Activated T-helper 2 cell treated with anti-CD3 and anti-CD28 coated beads, Interferon-gamma antibody, Interleukin-2, Interleukin-4, amounts not matched to agents 10 μg/mL and 5 μg/mL and 100 μg/mL, durations not matched to agents 14 hours and 24 hours and 36 hours (primary cell): ENCODE data around the gene ZNF844. TPM values are rescaled to one million over a fixed set of nuclear protein-coding genes. Genes with fewer than 3 reads are reported as not detected.

Experiments
- DNase-seq: peaks from one replicate; pipeline ENCODE4 v3.0.0; 2021; ENCODE audit warnings: low spot score
- H3K27ac Mint-ChIP-seq: one replicate; pipeline ENCODE4 v1.8.0; 2021; ENCODE audit warnings: mixed read lengths
- H3K27me3 Mint-ChIP-seq: one replicate; pipeline ENCODE4 v1.8.0; 2021; ENCODE audit warnings: low read depth, mixed read lengths
- H3K36me3 Mint-ChIP-seq: one replicate; pipeline ENCODE4 v1.8.0; 2021; ENCODE audit warnings: low read depth, mixed read lengths
- H3K4me1 Mint-ChIP-seq: one replicate; pipeline ENCODE4 v1.8.0; 2021; ENCODE audit warnings: low read depth, mixed read lengths
- H3K4me3 Mint-ChIP-seq: one replicate; pipeline ENCODE4 v1.8.0; 2021; ENCODE audit warnings: low read depth, mild to moderate bottlenecking, moderate library complexity, mixed read lengths
- H3K9me3 Mint-ChIP-seq: one replicate; pipeline ENCODE4 v1.8.0; 2021; ENCODE audit warnings: mixed read lengths
- intact Hi-C: fragments of 100-400 bp; cut with micrococcal nuclease; formaldehyde crosslinking; loops from one replicate; pipeline ENCODE4 v1.15.1; 2023
- total RNA-seq: library from RNA; stranded (reverse); gene quantifications from 2 replicates; pipeline ENCODE4 v1.2.3, GENCODE V29; 2022

Gene ZNF844
- total RNA-seq: 1.7 and 2.0 TPM in 2 replicates

DNA sequence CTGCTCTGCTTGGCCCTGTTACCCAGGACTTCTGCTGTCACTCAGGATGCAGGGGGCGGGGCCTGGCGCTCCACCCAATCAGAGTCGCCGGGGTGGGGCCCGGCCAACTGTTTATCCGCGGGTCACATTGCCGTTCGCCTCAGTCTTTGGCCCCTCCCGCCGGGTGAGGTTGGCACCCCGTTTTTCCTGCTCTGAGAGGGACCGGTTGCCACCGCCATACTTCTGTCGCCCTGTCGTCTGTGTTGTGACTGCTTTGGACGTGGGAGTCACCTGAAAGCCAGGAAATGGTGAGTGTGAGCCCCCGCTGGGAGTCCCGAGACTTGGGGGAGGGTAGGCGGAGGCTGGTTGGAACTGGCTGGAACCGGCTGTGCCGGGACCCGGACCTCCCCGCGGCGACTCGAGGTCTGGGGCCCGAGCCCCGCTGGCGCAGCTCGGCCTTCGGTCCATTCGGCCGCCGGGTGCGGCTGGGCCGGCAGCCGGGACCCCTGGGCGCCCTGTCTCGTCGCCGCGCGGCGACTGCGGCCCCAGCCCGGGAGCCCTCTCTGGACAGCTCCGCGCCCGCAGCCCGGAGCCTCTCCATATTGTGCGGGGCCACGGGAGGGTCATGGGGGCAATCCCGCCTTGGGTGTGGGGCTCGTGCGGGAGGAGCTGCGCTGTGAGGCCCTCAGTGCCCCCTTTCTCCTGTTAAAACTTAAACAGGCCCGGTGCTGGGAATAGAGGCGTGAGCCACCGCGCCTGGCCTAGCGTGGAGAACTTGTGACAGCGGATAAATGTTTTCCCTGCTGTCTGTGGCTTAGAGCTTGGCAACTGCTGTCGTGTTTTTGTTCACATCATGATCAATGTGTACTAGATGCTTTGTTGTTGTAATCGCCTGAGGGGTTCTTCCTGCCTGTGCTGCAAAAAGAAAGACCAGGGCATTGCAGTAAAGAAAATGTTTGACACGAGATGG is at the start of gene ZNF844:
TSS of gene ZNF844 (plus strand) at position 142 of the 949 bp plus-strand sequence. CDS start at position 285, 143 bp downstream.
- Mint-ChIP-seq H3K9me3 (peaks cover 12% of the 10 kb centered on the region), H3K27ac (no peak within 1 kb of the TSS), H3K27me3 (no peaks in the 10 kb centered on the region), H3K36me3 (peaks cover 5% of the 10 kb centered on the region), H3K4me1 (no peaks in the 10 kb centered on the region), H3K4me3 (peak within 1 kb of the TSS; percentile 79)
- DNase-seq: peak; percentile 43
- intact Hi-C loops: no loop called here

DNA sequence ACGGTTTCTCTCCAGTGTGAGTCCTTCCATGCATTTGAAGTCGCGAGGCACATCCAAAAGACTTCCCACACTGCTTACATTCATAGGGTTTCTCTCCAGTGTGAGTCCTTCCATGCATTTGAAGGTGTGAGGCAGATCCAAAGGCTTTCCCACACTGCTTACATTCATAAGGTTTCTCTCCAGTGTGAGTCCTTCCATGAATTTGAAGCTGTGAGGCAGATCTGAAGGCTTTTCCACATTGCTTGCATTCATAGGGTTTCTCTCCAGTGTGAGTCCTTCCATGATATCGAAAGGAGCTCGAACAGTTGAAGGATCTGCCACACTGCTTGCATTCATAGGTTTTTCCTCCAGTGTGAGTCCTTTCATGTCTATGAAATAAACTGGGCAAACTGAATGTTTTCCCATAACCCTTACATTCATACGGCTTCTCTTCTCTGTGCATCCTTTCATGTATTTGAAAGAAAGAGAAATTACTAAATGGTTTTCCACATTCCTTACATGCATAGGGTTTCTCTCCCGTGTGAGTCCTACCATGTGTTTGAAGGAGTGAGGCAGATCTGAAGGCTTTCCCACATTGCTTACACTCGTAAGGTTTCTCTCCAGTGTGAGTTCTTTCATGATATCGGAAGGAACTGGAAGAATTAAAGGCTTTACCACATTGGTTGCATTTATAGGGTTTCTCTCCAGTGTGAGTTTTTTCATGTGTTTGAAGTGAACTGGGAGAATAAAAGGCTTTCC is 49.3 kb upstream of the ZNF844 start:
- Mint-ChIP-seq H3K9me3 (peaks cover 65% of the 10 kb centered on the region), H3K4me1 (no peaks in the 10 kb centered on the region), H3K4me3 (no peak overlapping the region), H3K27ac (no peak overlapping the region), H3K36me3 (peaks cover 69% of the 10 kb centered on the region), H3K27me3 (no peaks in the 10 kb centered on the region)
- DNase-seq: no peak
- intact Hi-C loops: no loop called here

DNA sequence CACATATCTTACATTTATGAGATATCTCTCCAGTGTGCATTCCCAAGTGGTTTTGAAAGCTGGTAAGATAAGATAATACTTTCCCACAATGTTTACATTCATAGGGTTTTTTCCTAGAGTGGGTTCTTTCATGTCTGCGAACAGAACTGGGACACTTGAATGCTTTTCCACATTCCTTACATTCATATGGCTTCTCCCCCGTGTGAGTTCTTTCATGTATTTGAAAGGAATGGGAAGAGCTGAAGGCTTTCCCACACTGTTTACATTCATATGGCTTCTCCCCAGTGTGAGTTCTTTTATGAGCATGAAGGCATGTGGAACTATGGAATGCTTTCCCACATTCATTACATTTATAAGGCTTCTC is 48.8 kb upstream of the ZNF844 start:
- intact Hi-C loops: no loop called here
- Mint-ChIP-seq H3K27ac (no peak overlapping the region), H3K36me3 (peaks cover 65% of the 10 kb centered on the region), H3K4me3 (no peak overlapping the region), H3K4me1 (no peaks in the 10 kb centered on the region), H3K27me3 (no peaks in the 10 kb centered on the region), H3K9me3 (peaks cover 67% of the 10 kb centered on the region)
- DNase-seq: no peak

- H3K4me1 Mint-ChIP-seq: no peaks in the 10 kb centered on the region
- H3K27me3 Mint-ChIP-seq: no peaks in the 10 kb centered on the region
- DNase-seq: no peak
- no peak overlapping the region for H3K4me3 Mint-ChIP-seq
- intact Hi-C loops: no loop called here
- peaks cover 13% of the 10 kb centered on the region for H3K36me3 Mint-ChIP-seq
- H3K27ac Mint-ChIP-seq: no peak overlapping the region
- peaks cover 46% of the 10 kb centered on the region for H3K9me3 Mint-ChIP-seq
Measured at GRCh38 chr19:12034198-12034597, 30.3 kb upstream of the ZNF844 start.

- Mint-ChIP-seq H3K9me3 (peaks cover 46% of the 10 kb centered on the region), H3K27me3 (no peaks in the 10 kb centered on the region), H3K4me1 (no peaks in the 10 kb centered on the region), H3K27ac (no peak overlapping the region), H3K36me3 (peaks cover 13% of the 10 kb centered on the region), H3K4me3 (no peak overlapping the region)
- intact Hi-C loops: no loop called here
- DNase-seq: no peak
Measured at GRCh38 chr19:12034620-12035019, 29.9 kb upstream of the ZNF844 start.

DNA sequence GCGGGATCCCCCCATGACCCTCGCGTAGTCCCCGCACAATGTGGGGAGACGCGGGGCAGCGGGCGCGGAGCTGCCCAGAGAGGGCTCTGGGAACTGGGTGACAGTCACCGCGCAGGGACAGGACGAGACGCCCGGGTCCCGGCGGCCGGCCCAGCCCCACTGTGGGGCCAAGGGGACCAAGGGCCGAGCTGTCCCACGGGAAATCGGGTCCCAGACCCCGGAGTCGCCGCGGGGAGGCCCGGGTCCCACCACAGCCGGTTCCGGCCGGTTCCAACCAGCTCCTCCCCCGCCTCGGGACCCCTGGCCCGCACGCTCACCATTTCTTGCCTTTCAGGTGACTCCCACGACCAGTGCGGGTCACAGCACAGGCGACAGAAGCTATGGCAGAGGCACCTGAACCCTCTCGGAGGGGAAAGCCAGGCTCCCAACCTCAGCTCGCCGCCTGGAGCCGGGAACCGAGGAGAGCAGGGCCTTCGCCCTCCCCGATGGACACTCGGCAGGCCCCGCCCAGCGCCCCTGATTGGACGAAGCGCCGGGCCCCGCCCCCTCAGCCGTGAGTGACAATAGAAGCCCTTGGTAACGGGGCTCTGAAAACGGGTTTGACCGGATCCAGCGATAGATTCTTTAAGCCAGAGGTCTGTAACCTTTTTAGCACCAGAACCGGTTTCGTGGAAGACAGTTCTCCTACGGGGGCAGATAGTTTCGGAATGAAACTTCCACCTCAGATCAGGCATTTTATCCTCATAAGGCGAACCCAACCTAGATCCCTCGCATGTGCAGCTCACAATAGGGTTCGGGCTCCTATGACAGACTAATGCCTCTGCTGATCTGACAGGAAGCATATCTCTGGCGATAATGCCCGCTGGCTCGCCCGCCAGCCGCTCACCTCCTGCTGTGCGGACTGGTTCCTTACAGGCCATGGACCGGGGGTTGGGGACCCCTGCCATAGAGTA is 29.0 kb upstream of the ZNF844 start, which contains the start of gene ZNF433:
TSS of gene ZNF433 (minus strand) at position 460 of the 953 bp plus-strand sequence. CDS start at position 320, 140 bp downstream.
- Mint-ChIP-seq H3K27ac (peak within 1 kb of the TSS; percentile 42), H3K4me3 (peak within 1 kb of the TSS; percentile 80), H3K27me3 (no peaks in the 10 kb centered on the region), H3K4me1 (no peaks in the 10 kb centered on the region), H3K9me3 (peaks cover 43% of the 10 kb centered on the region), H3K36me3 (peaks cover 13% of the 10 kb centered on the region)
- intact Hi-C loops: no loop called here
- DNase-seq: peak; percentile 30

GRCh38 chr19:12042893-12043292 is 21.6 kb upstream of the ZNF844 start:
- no peaks in the 10 kb centered on the region for H3K27me3 Mint-ChIP-seq
- H3K4me1 Mint-ChIP-seq: no peaks in the 10 kb centered on the region
- H3K9me3 Mint-ChIP-seq: peaks cover 50% of the 10 kb centered on the region
- H3K4me3 Mint-ChIP-seq: no peak overlapping the region
- DNase-seq: no peak
- H3K36me3 Mint-ChIP-seq: peaks cover 42% of the 10 kb centered on the region
- H3K27ac Mint-ChIP-seq: no peak overlapping the region
- intact Hi-C loops: no loop called here

- H3K4me1 Mint-ChIP-seq: no peaks in the 10 kb centered on the region
- H3K27ac Mint-ChIP-seq: no peak overlapping the region
- H3K36me3 Mint-ChIP-seq: peaks cover 42% of the 10 kb centered on the region
- H3K9me3 Mint-ChIP-seq: peaks cover 49% of the 10 kb centered on the region
- DNase-seq: no peak
- intact Hi-C loops: no loop called here
- H3K4me3 Mint-ChIP-seq: no peak overlapping the region
- no peaks in the 10 kb centered on the region for H3K27me3 Mint-ChIP-seq
Measured at GRCh38 chr19:12043752-12044422, 20.6 kb upstream of the ZNF844 start.

GRCh38 chr19:12047868-12048267 is 16.7 kb upstream of the ZNF844 start:
- no peak for DNase-seq
- H3K9me3 Mint-ChIP-seq: peaks cover 50% of the 10 kb centered on the region
- intact Hi-C loops: no loop called here
- no peak overlapping the region for H3K4me3 Mint-ChIP-seq
- H3K27me3 Mint-ChIP-seq: peaks cover 3% of the 10 kb centered on the region
- peaks cover 5% of the 10 kb centered on the region for H3K4me1 Mint-ChIP-seq
- no peak overlapping the region for H3K27ac Mint-ChIP-seq
- peaks cover 49% of the 10 kb centered on the region for H3K36me3 Mint-ChIP-seq

- Mint-ChIP-seq H3K27me3 (peaks cover 7% of the 10 kb centered on the region), H3K4me1 (peaks cover 9% of the 10 kb centered on the region), H3K4me3 (peak overlapping the region; percentile 73), H3K36me3 (peaks cover 20% of the 10 kb centered on the region), H3K9me3 (peaks cover 24% of the 10 kb centered on the region), H3K27ac (no peak overlapping the region)
- DNase-seq: no peak
- intact Hi-C loops: loop anchor here (5.0 to 10.0 kb wide), 2 partner anchors 65 to 87 kb away; partner anchors contain the start of gene ZNF763
Measured at GRCh38 chr19:12052091-12052496, 12.4 kb upstream of the ZNF844 start.

GRCh38 chr19:12052497-12053169 is 11.9 kb upstream of the ZNF844 start, which contains the start of gene ZNF878:
TSS of gene ZNF878 (minus strand) at chr19:12052961. CDS start at chr19:12052801, 160 bp downstream.
- Mint-ChIP-seq H3K27me3 (peaks cover 7% of the 10 kb centered on the region), H3K4me1 (peaks cover 9% of the 10 kb centered on the region), H3K4me3 (peak within 1 kb of the TSS; percentile 83), H3K27ac (peak within 1 kb of the TSS; percentile 46), H3K36me3 (peaks cover 15% of the 10 kb centered on the region), H3K9me3 (peaks cover 20% of the 10 kb centered on the region)
- peak; percentile 42 for DNase-seq
- intact Hi-C loops: loop anchor here (5.0 to 10.0 kb wide), 2 partner anchors 65 to 88 kb away; partner anchors contain the start of gene ZNF763
